Osteocyte (in vitro differentiated cells): ENCODE results near the gene PSMB11. TPM values are rescaled to one million over a fixed set of nuclear protein-coding genes. Genes with fewer than 3 reads are reported as not detected.

Experiments used
- DNase-seq: peaks from one replicate; pipeline ENCODE4 v3.0.0; 2021; ENCODE audit warnings: mixed read lengths; ENCODE audit not compliant: unreplicated experiment; ENCODE audit errors: extremely low spot score
- H3K27ac Mint-ChIP-seq: one replicate; pipeline ENCODE4 v1.8.0; 2021; ENCODE audit warnings: mild to moderate bottlenecking, mixed read lengths; ENCODE audit not compliant: unreplicated experiment
- H3K27me3 Mint-ChIP-seq: one replicate; pipeline ENCODE4 v1.8.0; 2021; ENCODE audit warnings: mixed read lengths; ENCODE audit not compliant: unreplicated experiment
- H3K36me3 Mint-ChIP-seq: one replicate; pipeline ENCODE4 v1.8.0; 2021; ENCODE audit warnings: mixed read lengths; ENCODE audit not compliant: unreplicated experiment
- H3K4me1 Mint-ChIP-seq: one replicate; pipeline ENCODE4 v1.8.0; 2021; ENCODE audit warnings: mixed read lengths; ENCODE audit not compliant: unreplicated experiment
- H3K4me3 Mint-ChIP-seq: one replicate; pipeline ENCODE4 v1.8.0; 2021; ENCODE audit warnings: mild to moderate bottlenecking, moderate library complexity, mixed read lengths; ENCODE audit not compliant: unreplicated experiment
- H3K9me3 Mint-ChIP-seq: one replicate; pipeline ENCODE4 v1.8.0; 2021; ENCODE audit warnings: mixed read lengths; ENCODE audit not compliant: unreplicated experiment
- total RNA-seq: library from RNA; stranded (reverse); gene quantifications from 2 replicates; pipeline ENCODE4 v1.2.1, GENCODE V29; 2021
- TF ChIP-seq, protein P1 (sequence below): fragments of 200-600 bp; sonication (generic); IDR thresholded peaks from 2 replicates; pipeline ENCODE4 v1.5.0; 2021; ENCODE audit warnings: antibody characterized with exemption, mild to moderate bottlenecking, moderate library complexity

The PSMB11 gene
- total RNA-seq, 1 donor from 2014 or later, result not detected

DNA sequence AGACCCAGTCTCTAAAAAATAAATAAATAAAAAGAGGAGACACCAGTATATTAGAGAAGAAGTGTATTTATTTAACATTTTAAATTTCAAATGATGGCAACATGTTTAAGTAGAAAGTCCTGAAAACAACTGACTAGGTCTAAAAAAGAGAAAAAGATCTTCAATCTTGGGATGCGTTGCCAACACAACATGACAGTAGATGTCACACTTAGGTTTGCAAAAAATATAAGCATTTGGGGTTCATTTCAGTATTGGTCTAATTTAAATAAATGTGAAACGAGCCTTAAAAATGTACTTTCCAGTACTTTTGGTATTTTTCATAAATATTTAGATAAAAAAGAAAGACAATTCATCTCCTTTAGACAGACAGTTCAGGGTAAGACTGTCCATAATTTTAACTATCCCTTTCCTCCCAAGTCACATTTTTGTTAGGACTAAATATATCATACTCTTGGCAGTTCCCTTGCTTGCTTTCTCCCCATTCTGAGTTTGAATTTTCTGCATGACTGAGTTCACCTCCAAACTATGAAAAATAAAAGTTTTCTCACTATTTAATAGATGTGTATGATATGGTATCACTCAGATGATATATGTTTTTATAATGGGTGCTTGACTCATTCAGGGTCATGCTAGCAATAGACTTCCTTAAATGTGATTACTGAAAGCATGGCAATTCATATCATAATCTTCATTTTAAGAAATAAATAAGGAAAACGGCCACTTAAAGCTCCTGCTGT, 36.4 kb upstream of the PSMB11 start:
- TF ChIP-seq, protein P1, sequence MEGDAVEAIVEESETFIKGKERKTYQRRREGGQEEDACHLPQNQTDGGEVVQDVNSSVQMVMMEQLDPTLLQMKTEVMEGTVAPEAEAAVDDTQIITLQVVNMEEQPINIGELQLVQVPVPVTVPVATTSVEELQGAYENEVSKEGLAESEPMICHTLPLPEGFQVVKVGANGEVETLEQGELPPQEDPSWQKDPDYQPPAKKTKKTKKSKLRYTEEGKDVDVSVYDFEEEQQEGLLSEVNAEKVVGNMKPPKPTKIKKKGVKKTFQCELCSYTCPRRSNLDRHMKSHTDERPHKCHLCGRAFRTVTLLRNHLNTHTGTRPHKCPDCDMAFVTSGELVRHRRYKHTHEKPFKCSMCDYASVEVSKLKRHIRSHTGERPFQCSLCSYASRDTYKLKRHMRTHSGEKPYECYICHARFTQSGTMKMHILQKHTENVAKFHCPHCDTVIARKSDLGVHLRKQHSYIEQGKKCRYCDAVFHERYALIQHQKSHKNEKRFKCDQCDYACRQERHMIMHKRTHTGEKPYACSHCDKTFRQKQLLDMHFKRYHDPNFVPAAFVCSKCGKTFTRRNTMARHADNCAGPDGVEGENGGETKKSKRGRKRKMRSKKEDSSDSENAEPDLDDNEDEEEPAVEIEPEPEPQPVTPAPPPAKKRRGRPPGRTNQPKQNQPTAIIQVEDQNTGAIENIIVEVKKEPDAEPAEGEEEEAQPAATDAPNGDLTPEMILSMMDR, result no peak
- no peaks in the 10 kb centered on the region for H3K9me3 Mint-ChIP-seq
- peaks cover 43% of the 10 kb centered on the region for H3K4me1 Mint-ChIP-seq
- peak overlapping the region; percentile 99 for H3K27ac Mint-ChIP-seq
- DNase-seq, result no peak
- peak overlapping the region; percentile 94 for H3K4me3 Mint-ChIP-seq
- H3K36me3 Mint-ChIP-seq, result peaks cover 2% of the 10 kb centered on the region
- no peaks in the 10 kb centered on the region for H3K27me3 Mint-ChIP-seq

- Mint-ChIP-seq H3K4me1 (peaks cover 43% of the 10 kb centered on the region), H3K9me3 (no peaks in the 10 kb centered on the region), H3K27me3 (no peaks in the 10 kb centered on the region), H3K4me3 (peak overlapping the region; percentile 94), H3K27ac (peak overlapping the region; percentile 99), H3K36me3 (peaks cover 2% of the 10 kb centered on the region)
- DNase-seq, result no peak
- TF ChIP-seq, protein P1, result no peak
Observed at GRCh38 chr14:23006188-23006534, 35.9 kb upstream of the PSMB11 start.

DNA sequence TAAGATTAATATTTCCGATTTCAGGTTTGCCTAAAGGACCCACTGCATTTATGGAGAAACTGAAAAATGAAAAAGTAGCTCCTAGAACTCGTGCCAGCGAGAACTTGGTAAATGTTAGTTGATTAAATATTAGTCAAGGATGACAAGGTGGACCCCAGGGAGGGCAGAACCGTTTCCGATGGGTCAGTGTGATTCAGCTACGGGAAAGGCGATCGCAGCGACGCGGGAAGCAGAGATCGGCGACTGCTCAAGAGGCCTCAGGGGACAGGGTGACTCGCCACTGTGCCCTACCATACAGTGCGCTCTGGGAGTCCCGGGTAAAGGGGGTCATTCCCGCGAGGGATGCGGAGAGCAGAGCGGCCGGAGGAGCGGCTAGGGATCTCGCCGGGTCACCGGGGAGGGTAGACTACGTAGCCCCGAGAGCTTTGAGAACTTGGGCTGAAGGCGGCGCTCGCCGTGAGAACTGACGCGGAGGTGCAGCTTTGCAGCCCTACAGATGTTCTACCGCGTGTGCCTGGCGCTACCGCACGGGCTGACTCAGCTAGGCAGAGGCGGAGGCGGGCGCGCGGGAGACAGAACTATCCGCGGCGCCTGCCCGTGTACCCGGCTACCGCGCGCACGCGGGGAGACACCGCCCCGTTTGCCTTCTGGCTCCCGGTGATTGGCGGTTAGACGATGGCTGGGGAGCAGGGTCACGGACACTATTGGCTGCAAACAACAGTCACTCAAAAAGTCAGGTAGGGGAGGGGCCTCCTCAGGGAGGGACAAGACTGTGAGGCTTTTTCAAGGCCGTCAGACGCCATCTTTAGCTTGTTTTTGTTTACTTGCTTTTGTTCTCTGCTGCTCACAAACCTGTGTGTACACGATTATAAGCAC, 35.2 kb upstream of the PSMB11 start:
- Mint-ChIP-seq H3K27ac (peak overlapping the region; percentile 99), H3K9me3 (no peaks in the 10 kb centered on the region), H3K4me3 (peak overlapping the region; percentile 94), H3K4me1 (peaks cover 43% of the 10 kb centered on the region), H3K27me3 (no peaks in the 10 kb centered on the region), H3K36me3 (peaks cover 2% of the 10 kb centered on the region)
- DNase-seq, result peak; percentile 98
- TF ChIP-seq, protein P1, result peak; percentile 46

GRCh38 chr14:23008831-23009230, 33.2 kb upstream of the PSMB11 start:
- H3K36me3 Mint-ChIP-seq, result peaks cover 2% of the 10 kb centered on the region
- H3K27ac Mint-ChIP-seq, result peak overlapping the region; percentile 99
- H3K4me3 Mint-ChIP-seq, result peak overlapping the region; percentile 18
- H3K9me3 Mint-ChIP-seq, result no peaks in the 10 kb centered on the region
- no peak for DNase-seq
- TF ChIP-seq, protein P1, result no peak
- no peaks in the 10 kb centered on the region for H3K27me3 Mint-ChIP-seq
- peaks cover 43% of the 10 kb centered on the region for H3K4me1 Mint-ChIP-seq

- no peaks in the 10 kb centered on the region for H3K9me3 Mint-ChIP-seq
Observed at GRCh38 chr14:23009483-23009938, 32.5 kb upstream of the PSMB11 start.

More at GRCh38 chr14:23009483-23009938, 32.5 kb upstream of the PSMB11 start:
- H3K36me3 Mint-ChIP-seq, result peaks cover 2% of the 10 kb centered on the region
- H3K27ac Mint-ChIP-seq, result peak overlapping the region; percentile 98
- peaks cover 43% of the 10 kb centered on the region for H3K4me1 Mint-ChIP-seq
- no peaks in the 10 kb centered on the region for H3K27me3 Mint-ChIP-seq
- peak overlapping the region; percentile 93 for H3K4me3 Mint-ChIP-seq
- TF ChIP-seq, protein P1, result no peak
- no peak for DNase-seq
